Activated naive CD4-positive, alpha-beta T cell treated with anti-CD3 and anti-CD28 coated beads, Interleukin-2, amount 50 U/mL, for 16 hours (primary cell): ENCODE results near the gene PPIB.

Experiments
- DNase-seq: peaks from one replicate; pipeline ENCODE4 v3.0.0-alpha.2; 2020

Gene PPIB

GRCh38 chr15:64157599-64158125 is 5.2 kb downstream of the PPIB start:
- no peak for DNase-seq

DNA sequence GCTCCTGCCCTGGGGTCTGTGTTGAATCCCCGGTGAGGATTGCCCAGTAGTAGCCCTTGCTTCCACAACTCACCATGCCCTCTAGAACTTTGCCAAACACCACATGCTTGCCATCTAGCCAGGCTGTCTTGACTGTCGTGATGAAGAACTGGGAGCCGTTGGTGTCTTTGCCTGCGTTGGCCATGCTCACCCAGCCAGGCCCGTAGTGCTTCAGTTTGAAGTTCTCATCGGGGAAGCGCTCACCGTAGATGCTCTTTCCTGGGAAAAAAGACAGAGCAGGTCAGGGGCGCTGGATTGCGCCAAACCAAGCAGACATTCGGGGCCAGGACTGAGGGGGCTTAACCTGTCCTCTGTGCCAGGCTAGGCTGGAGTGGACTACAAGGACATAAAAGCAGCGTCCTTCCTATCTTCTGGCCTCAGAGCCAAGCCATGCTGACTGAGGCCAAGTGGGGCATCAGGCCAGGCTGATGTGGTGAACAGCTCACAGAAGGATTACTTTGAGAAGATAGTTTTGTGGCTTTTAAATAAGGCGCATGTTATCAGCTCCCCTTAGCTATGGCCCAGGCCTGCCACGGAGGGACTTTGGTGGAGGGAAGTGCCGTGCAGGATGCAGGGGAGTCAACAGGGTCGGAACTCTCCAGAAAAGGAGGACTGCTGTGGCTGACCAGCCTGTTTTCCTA is 6.0 kb downstream of the PPIB start:
- no peak for DNase-seq

GRCh38 chr15:64155802-64156651 is 6.8 kb downstream of the PPIB start:
- DNase-seq = no peak

DNA sequence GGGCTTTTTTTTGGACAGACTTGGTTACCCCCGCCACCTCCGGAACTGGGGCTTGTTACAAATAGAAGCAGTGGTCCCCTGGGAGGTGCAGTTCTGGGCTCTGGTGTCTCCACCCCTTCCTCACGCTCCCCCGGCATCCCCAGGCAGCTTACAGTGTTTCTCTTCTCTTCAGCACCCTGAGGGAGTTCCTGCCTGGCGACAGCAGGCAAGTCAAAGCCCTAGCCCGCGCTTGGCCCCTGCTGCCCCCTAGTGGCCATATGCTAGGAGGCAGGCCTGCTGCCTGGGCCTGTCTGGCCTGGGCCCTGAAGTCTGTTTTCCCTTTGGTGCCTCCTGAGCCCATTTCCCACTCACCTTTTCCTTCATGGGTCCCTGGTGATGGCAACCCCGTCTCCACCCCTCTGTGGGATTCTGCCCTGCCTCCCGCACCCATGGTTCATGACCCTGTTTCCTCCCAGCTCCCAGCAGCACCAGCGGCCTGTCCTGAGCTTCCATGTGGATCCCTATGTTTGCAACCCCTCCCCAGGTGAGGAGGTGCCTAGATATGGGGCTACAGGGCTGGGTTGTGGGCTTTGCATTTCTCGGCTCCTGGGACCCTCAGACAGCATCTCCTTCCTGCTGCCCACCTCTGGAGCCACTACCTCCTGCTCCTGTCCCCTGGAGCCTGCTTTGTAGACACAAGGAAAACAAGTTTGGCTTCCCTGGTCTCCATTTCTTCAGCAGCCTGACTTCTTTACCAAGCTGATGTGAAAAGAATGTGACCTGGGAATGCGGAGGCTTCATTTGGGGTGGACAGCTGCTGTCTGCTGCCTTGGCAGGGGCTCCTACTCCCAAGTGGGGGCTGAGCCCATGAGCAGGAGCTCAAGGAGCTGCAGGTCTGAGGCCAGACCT is 9.1 kb downstream of the PPIB start:
- DNase-seq = peak; percentile 91

- peak; percentile 16 for DNase-seq
These were observed 10.1 kb downstream of the PPIB start for GRCh38 chr15:64152507-64153387.

DNA sequence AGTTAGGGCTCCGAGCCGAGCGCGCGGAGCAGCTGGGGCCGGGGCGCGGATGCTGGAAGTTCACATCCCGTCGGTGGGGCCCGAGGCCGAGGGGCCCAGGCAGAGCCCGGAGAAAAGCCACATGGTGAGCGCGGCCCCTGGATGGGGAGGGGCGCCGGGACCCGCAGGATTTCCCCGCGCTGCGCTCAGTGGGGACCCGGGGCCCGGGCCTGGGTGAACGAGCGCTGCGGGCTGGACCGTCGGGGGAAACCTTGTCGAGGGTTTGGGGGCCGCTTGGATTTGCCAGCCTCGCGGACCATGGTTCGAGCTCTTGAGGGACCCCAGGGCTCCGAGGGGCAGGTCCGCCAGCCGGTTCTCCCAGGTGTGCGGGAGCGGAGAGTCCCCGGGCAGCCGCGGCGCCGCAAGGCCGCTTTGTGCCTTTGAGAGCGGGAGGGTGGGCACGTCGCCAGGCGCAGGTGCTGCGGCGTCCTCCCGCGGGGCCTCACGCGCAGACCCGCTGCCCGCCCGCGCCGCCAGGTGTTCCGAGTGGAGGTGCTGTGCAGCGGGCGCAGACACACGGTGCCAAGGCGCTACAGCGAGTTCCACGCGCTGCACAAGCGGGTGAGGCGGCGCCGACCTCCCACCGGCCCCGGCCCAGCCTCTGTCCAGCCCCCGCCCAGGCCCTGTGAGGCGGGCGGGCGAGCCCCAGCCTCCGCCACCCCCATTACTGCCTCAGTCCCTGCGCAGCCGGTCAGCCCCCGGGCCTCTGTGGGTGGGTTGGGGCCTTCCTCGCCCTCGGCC is 10.9 kb downstream of the PPIB start, which contains the start of gene SNX22:
Gene SNX22 (plus strand): TSS at position 5 of the 780 bp plus-strand sequence. CDS start 45 bp downstream, at position 50.
- peak; percentile 37 for DNase-seq

DNA sequence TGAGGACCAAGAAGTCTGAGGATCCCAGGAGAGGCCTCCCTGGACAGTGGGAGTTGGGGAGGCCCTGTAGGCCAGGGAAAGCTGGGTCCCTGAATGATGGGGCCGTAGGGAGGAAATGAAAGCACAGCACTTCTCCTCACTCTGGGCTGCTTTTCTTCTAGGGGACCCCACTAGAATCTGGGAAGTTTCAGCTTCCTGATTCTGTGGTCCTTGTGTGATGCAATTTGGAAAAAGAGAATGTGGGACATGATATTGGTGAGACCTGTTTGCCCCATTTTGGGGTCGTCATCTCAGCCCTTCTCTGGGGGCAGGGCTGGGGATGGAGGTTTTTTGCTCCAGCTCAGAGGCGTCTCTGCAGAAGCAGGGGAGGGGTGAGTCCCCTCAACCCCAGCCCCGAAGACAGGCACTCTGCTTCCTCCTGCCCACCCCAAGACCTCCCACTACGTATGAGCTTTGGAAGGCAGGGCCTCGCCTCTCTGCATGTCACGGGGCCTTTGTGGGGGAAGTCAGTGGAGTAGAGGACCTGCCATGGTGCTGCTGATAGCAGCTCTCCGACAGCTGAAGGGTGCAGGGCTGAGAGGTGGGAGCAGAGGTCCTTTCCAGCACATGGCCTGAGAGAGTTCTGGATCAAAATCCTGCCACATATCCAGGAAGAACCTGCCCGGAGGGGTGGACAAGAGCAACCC is 12.8 kb downstream of the PPIB start:
- DNase-seq = no peak

DNA sequence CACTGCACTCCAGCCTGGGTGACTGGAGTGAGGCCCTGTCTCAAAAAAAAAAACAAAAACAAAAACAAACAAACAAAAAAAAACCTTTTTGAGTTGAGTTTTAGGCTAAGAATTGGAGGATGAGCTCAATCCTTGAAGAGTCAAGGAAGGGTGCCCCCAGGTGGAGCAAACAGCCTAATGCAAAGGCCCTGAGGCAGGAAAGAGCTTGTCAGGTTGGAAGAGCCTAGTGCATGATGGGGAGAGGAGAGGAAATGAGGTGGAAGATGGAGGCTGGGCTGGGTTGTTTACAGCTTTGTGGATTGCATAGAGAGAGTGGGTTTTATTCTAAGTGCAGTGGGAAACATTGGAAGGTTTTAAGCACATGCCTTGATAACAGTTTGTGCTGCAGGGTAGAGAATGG is 13.4 kb downstream of the PPIB start:
- no peak for DNase-seq

GRCh38 chr15:64148581-64148980 is 14.2 kb downstream of the PPIB start:
- DNase-seq = no peak

- no peak for DNase-seq
These were observed 14.7 kb downstream of the PPIB start for GRCh38 chr15:64148168-64148567.

DNA sequence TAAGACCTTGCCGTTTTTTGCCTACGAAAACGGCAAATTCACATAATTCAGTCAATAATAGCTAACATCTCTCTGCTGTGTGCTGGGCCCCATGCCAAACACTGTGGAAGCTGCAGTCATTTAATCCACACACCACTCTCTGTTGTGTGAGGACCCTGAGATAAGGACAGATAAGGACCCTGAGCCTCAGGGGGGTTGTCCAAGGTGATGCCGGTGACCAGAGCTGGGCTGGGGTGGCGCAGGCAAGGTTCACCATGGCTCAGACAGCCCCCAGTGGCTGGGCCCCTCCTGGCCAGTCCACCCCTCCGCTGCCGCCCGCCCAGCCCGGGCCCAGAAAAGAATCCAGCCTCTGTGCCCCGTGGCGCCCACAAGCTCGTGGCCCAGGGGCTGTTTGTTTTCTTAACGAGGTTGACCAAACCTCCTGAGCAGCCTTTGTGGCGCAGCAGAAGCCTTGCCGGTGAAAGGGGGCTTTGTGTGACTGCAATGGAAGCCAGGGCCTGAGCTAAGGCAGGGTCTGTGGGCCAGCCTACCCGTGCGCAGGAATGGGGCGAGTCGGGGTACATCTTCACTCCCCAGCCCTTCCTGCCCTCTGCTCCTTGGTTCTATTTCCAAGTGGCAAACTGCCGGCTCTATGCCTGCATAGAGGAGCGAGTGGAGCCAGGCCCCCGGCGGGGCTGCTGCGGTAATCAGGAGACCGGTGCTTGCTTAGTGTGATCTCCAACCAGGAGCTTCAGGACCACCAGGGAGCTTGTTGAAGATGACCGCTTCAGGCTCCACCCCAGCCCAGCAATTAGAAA is 15.7 kb downstream of the PPIB start:
- DNase-seq = no peak

- no peak for DNase-seq
These were observed 16.3 kb downstream of the PPIB start for GRCh38 chr15:64146520-64146884.

GRCh38 chr15:64146041-64146440 is 16.8 kb downstream of the PPIB start:
- DNase-seq = no peak

- no peak for DNase-seq
These were observed 18.1 kb downstream of the PPIB start for GRCh38 chr15:64144565-64145281.

- no peak for DNase-seq
These were observed 18.6 kb downstream of the PPIB start for GRCh38 chr15:64144192-64144564.

- no peak for DNase-seq
These were observed 19.5 kb downstream of the PPIB start for GRCh38 chr15:64143276-64143675.

GRCh38 chr15:64141798-64142512 is 20.9 kb downstream of the PPIB start:
- no peak for DNase-seq

GRCh38 chr15:64138331-64138941 is 24.4 kb downstream of the PPIB start:
- no peak for DNase-seq
